WTC11 (cell line): ENCODE results near the gene SETD3. TPM values are rescaled to one million over a fixed set of nuclear protein-coding genes. Genes with fewer than 3 reads are reported as not detected.

Experiments used
- ATAC-seq: fragments of 200-7000 bp; cut with Tn5 transposase; 2 replicates; pipeline ENCODE4 v1.10.0; 2021; ENCODE audit warnings: mild to moderate bottlenecking, moderate library complexity
- CTCF ChIA-PET: fragments of 300-600 bp; sonication (Branson Sonifier 250); formaldehyde crosslinking; loops from one replicate; lab custom pipeline; 2021; ENCODE audit warnings: antibody characterized with exemption; lab: Charles Lee
- POLR2A ChIA-PET: fragments of 350-600 bp; sonication (Branson Sonifier 250); formaldehyde crosslinking; loops from one replicate; lab custom pipeline; 2021; ENCODE audit warnings: antibody characterized with exemption; lab: Charles Lee
- DNase-seq: peaks from one replicate; pipeline ENCODE4 v3.0.0; 2021; ENCODE audit warnings: low spot score
- H3K27ac Mint-ChIP-seq: 2 replicates; pipeline ENCODE4 v1.8.0; 2021; ENCODE audit warnings: mixed read lengths
- H3K27me3 Mint-ChIP-seq: 2 replicates; pipeline ENCODE4 v1.8.0; 2021; ENCODE audit warnings: low read depth, mild to moderate bottlenecking, moderate library complexity, mixed read lengths
- H3K36me3 Mint-ChIP-seq: 2 replicates; pipeline ENCODE4 v1.8.0; 2021; ENCODE audit warnings: mixed read lengths
- H3K4me1 Mint-ChIP-seq: 2 replicates; pipeline ENCODE4 v1.8.0; 2022; ENCODE audit warnings: mixed read lengths
- H3K4me3 Mint-ChIP-seq: 2 replicates; pipeline ENCODE4 v1.8.0; 2021; ENCODE audit warnings: mild to moderate bottlenecking, moderate library complexity, mixed read lengths
- H3K9me3 Mint-ChIP-seq: 2 replicates; pipeline ENCODE4 v1.8.0; 2021; ENCODE audit warnings: mixed read lengths
- ATF3 ChIP-seq: sonication (generic); formaldehyde crosslinking; conservative IDR thresholded peaks from 2 replicates; pipeline ENCODE4 v1.8.1; 2022; ENCODE audit warnings: mild to moderate bottlenecking, missing genetic modification reagents
- MLX ChIP-seq: sonication (generic); formaldehyde crosslinking; IDR thresholded peaks from 2 replicates; pipeline ENCODE4 v1.8.1; 2023; ENCODE audit warnings: mild to moderate bottlenecking, missing genetic modification reagents, moderate library complexity
- NFE2L1 ChIP-seq: sonication (generic); formaldehyde crosslinking; IDR thresholded peaks from 2 replicates; pipeline ENCODE4 v1.8.1; 2023; ENCODE audit warnings: missing genetic modification reagents
- NR2C2 ChIP-seq: sonication (generic); formaldehyde crosslinking; IDR thresholded peaks from 2 replicates; pipeline ENCODE4 v1.8.0; 2022; ENCODE audit warnings: mild to moderate bottlenecking, missing genetic modification reagents
- RELA ChIP-seq: sonication (generic); formaldehyde crosslinking; IDR thresholded peaks from 2 replicates; pipeline ENCODE4 v1.8.1; 2022; ENCODE audit warnings: missing genetic modification reagents, mild to moderate bottlenecking, borderline replicate concordance
- RORB ChIP-seq: fragments of 250-450 bp; sonication (Bioruptor Pico); IDR thresholded peaks from 2 replicates; pipeline ENCODE4 v1.9.0; 2021; ENCODE audit warnings: mild to moderate bottlenecking
- SMAD3 ChIP-seq: sonication (generic); formaldehyde crosslinking; IDR thresholded peaks from 2 replicates; pipeline ENCODE4 v1.8.0; 2022; ENCODE audit warnings: missing genetic modification reagents, mild to moderate bottlenecking, borderline replicate concordance
- ZNF121 ChIP-seq: sonication (generic); formaldehyde crosslinking; IDR thresholded peaks from 2 replicates; pipeline ENCODE4 v1.8.0; 2023; ENCODE audit warnings: missing genetic modification reagents
- ZNF416 ChIP-seq: fragments of 250-450 bp; sonication (Bioruptor Pico); IDR thresholded peaks from 2 replicates; pipeline ENCODE4 v1.9.0; 2021; ENCODE audit warnings: mild to moderate bottlenecking, inconsistent platforms
- total RNA-seq: library from RNA; stranded (reverse); gene quantifications from 3 replicates; pipeline ENCODE4 v1.2.3, GENCODE V29; 2021
- TF ChIP-seq, protein P1 (sequence below): fragments of 200-600 bp; IDR thresholded peaks from 2 replicates; pipeline ENCODE4 v1.8.0; 2022; ENCODE audit warnings: antibody characterized with exemption
- TF ChIP-seq, protein P2 (sequence below): sonication (generic); formaldehyde crosslinking; IDR thresholded peaks from 2 replicates; pipeline ENCODE4 v1.8.1; 2022; ENCODE audit warnings: mild to moderate bottlenecking, moderate library complexity, missing genetic modification reagents
- TF ChIP-seq, protein P3 (sequence below): fragments of 250-450 bp; sonication (Bioruptor Pico); conservative IDR thresholded peaks from 2 replicates; pipeline ENCODE4 v1.9.0; 2021; ENCODE audit warnings: mild to moderate bottlenecking
- TF ChIP-seq, protein P4 (sequence below): sonication (generic); formaldehyde crosslinking; IDR thresholded peaks from 2 replicates; pipeline ENCODE4 v1.8.1; 2022; ENCODE audit warnings: low read depth, missing genetic modification reagents, borderline replicate concordance

SETD3 gene
- total RNA-seq, 1 experiment from 2014 or later = 53.1 TPM

GRCh38 chr14:99393059-99393655 lies 87.5 kb downstream of the SETD3 start:
- Mint-ChIP-seq H3K4me1 (peaks cover 37% of the 10 kb centered on the region), H3K27me3 (no peaks in the 10 kb centered on the region), H3K9me3 (no peaks in the 10 kb centered on the region), H3K4me3 (no peak overlapping the region), H3K27ac (peak overlapping the region; percentile 92; the same call in 1 of the 2 replicates), H3K36me3 (peaks cover 11% of the 10 kb centered on the region)
- DNase-seq = peak; percentile 74
- ChIA-PET CTCF (interaction anchor here (0.6 to 12.4 kb wide), 59 partner anchors 10 to 390 kb away, joined by 3 to 416 read pairs (median 4); partner anchors contain the start of genes BCL11B, CCNK, CYP46A1 and SETD3), POLR2A (interaction anchor here (0.6 to 1.1 kb wide), 3 partner anchors 19 to 119 kb away, joined by 3 to 6 read pairs (median 4); no protein-coding TSS in a partner anchor)
- no peak for TF ChIP-seq NR2C2 (CRISPR knock-in tag)
- TF ChIP-seq, protein P1, sequence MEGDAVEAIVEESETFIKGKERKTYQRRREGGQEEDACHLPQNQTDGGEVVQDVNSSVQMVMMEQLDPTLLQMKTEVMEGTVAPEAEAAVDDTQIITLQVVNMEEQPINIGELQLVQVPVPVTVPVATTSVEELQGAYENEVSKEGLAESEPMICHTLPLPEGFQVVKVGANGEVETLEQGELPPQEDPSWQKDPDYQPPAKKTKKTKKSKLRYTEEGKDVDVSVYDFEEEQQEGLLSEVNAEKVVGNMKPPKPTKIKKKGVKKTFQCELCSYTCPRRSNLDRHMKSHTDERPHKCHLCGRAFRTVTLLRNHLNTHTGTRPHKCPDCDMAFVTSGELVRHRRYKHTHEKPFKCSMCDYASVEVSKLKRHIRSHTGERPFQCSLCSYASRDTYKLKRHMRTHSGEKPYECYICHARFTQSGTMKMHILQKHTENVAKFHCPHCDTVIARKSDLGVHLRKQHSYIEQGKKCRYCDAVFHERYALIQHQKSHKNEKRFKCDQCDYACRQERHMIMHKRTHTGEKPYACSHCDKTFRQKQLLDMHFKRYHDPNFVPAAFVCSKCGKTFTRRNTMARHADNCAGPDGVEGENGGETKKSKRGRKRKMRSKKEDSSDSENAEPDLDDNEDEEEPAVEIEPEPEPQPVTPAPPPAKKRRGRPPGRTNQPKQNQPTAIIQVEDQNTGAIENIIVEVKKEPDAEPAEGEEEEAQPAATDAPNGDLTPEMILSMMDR = peak; percentile 89
- ATAC-seq = peak; percentile 71

- no peak for DNase-seq
- POLR2A ChIA-PET = no interaction called here
- TF ChIP-seq SMAD3 (no peak), MLX (CRISPR knock-in tag) (no peak), ZNF121 (CRISPR knock-in tag) (no peak), NFE2L1 (CRISPR knock-in tag) (no peak), ZNF416 (no peak), RORB (CRISPR knock-in tag) (no peak), RELA (no peak), NR2C2 (CRISPR knock-in tag) (no peak), ATF3 (CRISPR knock-in tag) (no peak)
- TF ChIP-seq, protein P2, sequence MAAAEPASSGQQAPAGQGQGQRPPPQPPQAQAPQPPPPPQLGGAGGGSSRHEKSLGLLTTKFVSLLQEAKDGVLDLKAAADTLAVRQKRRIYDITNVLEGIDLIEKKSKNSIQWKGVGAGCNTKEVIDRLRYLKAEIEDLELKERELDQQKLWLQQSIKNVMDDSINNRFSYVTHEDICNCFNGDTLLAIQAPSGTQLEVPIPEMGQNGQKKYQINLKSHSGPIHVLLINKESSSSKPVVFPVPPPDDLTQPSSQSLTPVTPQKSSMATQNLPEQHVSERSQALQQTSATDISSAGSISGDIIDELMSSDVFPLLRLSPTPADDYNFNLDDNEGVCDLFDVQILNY = no peak
- TF ChIP-seq, protein P3, sequence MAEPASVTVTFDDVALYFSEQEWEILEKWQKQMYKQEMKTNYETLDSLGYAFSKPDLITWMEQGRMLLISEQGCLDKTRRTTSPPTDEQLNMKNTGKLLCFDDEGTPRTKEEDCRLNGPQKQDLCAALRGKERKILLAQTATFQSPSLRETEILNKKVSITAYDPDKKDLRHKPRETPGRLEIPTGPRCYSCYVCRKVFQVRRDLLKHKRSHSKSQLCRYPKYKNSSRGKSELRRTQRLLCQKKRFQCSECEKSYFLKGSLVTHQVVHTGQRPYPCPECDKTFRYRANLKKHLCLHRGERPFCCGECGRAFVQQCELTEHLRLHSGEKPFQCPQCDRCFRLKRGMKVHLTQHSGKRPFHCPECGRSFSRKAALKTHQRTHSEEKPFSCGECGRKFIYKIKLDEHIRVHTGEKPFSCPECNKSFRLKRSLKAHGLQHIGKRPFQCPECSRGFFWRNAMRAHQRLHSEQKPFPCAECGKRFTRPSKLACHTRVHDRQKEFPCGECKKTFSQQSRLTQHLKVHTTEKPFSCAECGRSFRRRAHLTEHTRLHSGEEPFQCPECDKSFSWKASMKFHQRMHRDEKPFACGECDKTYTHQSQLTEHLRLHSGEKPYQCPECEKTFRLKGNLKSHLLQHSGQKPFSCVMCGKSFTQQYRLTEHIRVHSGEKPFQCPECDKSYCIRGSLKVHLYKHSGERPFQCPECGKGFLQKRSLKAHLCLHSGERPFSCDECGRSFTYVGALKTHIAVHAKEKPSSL (CRISPR knock-in tag) = no peak
- TF ChIP-seq, protein P4, sequence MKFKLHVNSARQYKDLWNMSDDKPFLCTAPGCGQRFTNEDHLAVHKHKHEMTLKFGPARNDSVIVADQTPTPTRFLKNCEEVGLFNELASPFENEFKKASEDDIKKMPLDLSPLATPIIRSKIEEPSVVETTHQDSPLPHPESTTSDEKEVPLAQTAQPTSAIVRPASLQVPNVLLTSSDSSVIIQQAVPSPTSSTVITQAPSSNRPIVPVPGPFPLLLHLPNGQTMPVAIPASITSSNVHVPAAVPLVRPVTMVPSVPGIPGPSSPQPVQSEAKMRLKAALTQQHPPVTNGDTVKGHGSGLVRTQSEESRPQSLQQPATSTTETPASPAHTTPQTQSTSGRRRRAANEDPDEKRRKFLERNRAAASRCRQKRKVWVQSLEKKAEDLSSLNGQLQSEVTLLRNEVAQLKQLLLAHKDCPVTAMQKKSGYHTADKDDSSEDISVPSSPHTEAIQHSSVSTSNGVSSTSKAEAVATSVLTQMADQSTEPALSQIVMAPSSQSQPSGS (CRISPR knock-in tag) = no peak
- ATAC-seq = no peak
- no peak overlapping the region for H3K4me3 Mint-ChIP-seq
- H3K27ac Mint-ChIP-seq = peak overlapping the region; percentile 37; the same call in 1 of the 2 replicates
- peaks cover 37% of the 10 kb centered on the region for H3K4me1 Mint-ChIP-seq
- H3K27me3 Mint-ChIP-seq = no peaks in the 10 kb centered on the region
- H3K9me3 Mint-ChIP-seq = no peaks in the 10 kb centered on the region
- H3K36me3 Mint-ChIP-seq = no peaks in the 10 kb centered on the region
- CTCF ChIA-PET = interaction anchor here (0.5 to 12.4 kb wide), 7 partner anchors 10 to 713 kb away, joined by 3 to 416 read pairs (median 6); no protein-coding TSS in a partner anchor
Observed at GRCh38 chr14:99391671-99392070, 89.0 kb downstream of the SETD3 start.
